PC-9 (cell line): Measurements from ENCODE around the gene BRWD1. TPM values are rescaled to one million over a fixed set of nuclear protein-coding genes. Genes with fewer than 3 reads are reported as not detected.

Source experiments
- BruUV-seq: library from RNA; stranded (reverse); fragments of 400-500 nt; replicated peaks from 2 replicates; lab custom pipeline; 2021; lab: Mats Ljungman, UMichigan
- CTCF ChIA-PET: fragments of 300-600 bp; sonication (Branson Sonifier 250); formaldehyde crosslinking; loops from one replicate; lab custom pipeline; 2022; ENCODE audit warnings: antibody characterized with exemption; lab: Charles Lee
- POLR2A ChIA-PET: fragments of 300-600 bp; sonication (Branson Sonifier 250); formaldehyde crosslinking; loops from one replicate; lab custom pipeline; 2022; ENCODE audit warnings: antibody characterized with exemption; ENCODE audit not compliant: unreplicated experiment; lab: Charles Lee
- DNase-seq, 2 experiments: peaks; one replicate each; pipeline versions ENCODE4 v3.0.0 to v3.0.0-alpha.2; 2015 to 2022; ENCODE audit warnings: mixed read lengths in 1 of 2
- H2AFZ ChIP-seq: fragments of 200-600 bp; sonication (generic); 2 replicates; pipeline ENCODE4 v1.8.1; 2017; ENCODE audit warnings: antibody characterized with exemption
- H3F3A ChIP-seq: fragments of 200-600 bp; sonication (generic); 2 replicates; pipeline ENCODE4 v1.8.1; 2017; ENCODE audit warnings: antibody characterized with exemption, mild to moderate bottlenecking, low read depth; ENCODE audit not compliant: insufficient read depth
- H3K27ac ChIP-seq: fragments of 200-600 bp; sonication (generic); 2 replicates; pipeline ENCODE4 v1.6.1; 2016; ENCODE audit warnings: mixed run types
- H3K27me3 ChIP-seq: fragments of 200-600 bp; sonication (generic); 2 replicates; pipeline ENCODE4 v1.6.1; 2016; ENCODE audit warnings: low read depth, mixed run types; ENCODE audit not compliant: insufficient read depth
- H3K36me3 ChIP-seq: fragments of 200-600 bp; sonication (generic); 2 replicates; pipeline ENCODE4 v1.6.1; 2016; ENCODE audit warnings: low read depth, mixed run types
- H3K4me1 ChIP-seq: fragments of 200-600 bp; sonication (generic); replicated peaks from 2 replicates; pipeline ENCODE4 v1.6.1; 2016; ENCODE audit warnings: mixed run types; ENCODE audit not compliant: insufficient read depth
- H3K4me2 ChIP-seq: fragments of 200-600 bp; sonication (generic); 2 replicates; pipeline ENCODE4 v1.6.1; 2017; ENCODE audit warnings: mixed run types
- H3K4me3 ChIP-seq: fragments of 200-600 bp; sonication (generic); 2 replicates; pipeline ENCODE4 v1.6.1; 2016; ENCODE audit warnings: mixed run types
- H3K79me2 ChIP-seq: fragments of 200-600 bp; sonication (generic); 2 replicates; pipeline ENCODE4 v1.6.1; 2017; ENCODE audit warnings: low read depth, mixed run types
- H3K9me2 ChIP-seq: fragments of 200-600 bp; sonication (generic); 2 replicates; pipeline ENCODE4 v1.8.1; 2017; ENCODE audit warnings: mild to moderate bottlenecking; ENCODE audit not compliant: insufficient read depth
- H3K9me3 ChIP-seq: fragments of 200-600 bp; sonication (generic); 2 replicates; pipeline ENCODE4 v1.8.1; 2016; ENCODE audit warnings: low read depth; ENCODE audit not compliant: insufficient read depth
- H4K20me1 ChIP-seq: fragments of 200-600 bp; sonication (generic); 2 replicates; pipeline ENCODE4 v1.8.1; 2017; ENCODE audit not compliant: insufficient read depth
- EZH2 ChIP-seq: fragments of 200-600 bp; sonication (generic); IDR thresholded peaks from 2 replicates; pipeline ENCODE4 v1.8.0; 2017; ENCODE audit warnings: antibody characterized with exemption, low read depth
- intact Hi-C: fragments of 100-400 bp; cut with micrococcal nuclease; formaldehyde crosslinking; loops from one replicate; pipeline ENCODE4 v1.10.0; 2022; ENCODE audit not compliant: unreplicated experiment
- total RNA-seq: library from RNA; stranded (reverse); gene quantifications from 2 replicates; pipeline ENCODE4 v1.2.3, GENCODE V29; 2021
- TF ChIP-seq, protein P1 (sequence below): fragments of 200-600 bp; sonication (generic); conservative IDR thresholded peaks from 2 replicates; pipeline ENCODE4 v1.6.1; 2017; ENCODE audit warnings: mixed run types, antibody characterized with exemption, mild to moderate bottlenecking, moderate library complexity

Gene BRWD1
- total RNA-seq, 1 experiment from 2014 or later: 42.9 TPM

DNA sequence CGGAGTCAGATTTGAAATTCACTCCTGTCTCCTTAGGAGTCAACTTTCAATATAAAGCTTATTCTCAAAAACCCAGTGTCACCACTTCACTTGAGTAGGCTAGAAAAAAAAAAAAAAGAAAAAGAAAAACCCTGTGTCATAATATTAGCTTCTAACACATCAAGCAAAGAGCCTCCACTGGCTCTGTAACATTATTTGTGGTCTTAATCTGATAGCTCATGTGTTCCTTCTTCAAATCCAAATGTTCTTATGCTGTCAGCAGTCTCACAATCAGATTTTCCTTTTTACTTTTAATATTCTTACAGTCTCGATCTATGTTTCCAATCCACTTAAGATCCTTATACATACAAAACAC is 104.1 kb downstream of the BRWD1 start:
- no peaks in the 10 kb centered on the region for H3K27me3 ChIP-seq
- no peaks in the 10 kb centered on the region for H4K20me1 ChIP-seq
- no peak overlapping the region for H3K4me3 ChIP-seq
- ChIA-PET POLR2A (no interaction called here), CTCF (interaction anchor here (0.7 kb wide), 1 partner anchor 168 kb away, joined by 3 read pairs; no protein-coding TSS in a partner anchor)
- no peaks in the 10 kb centered on the region for H3F3A ChIP-seq
- H3K27ac ChIP-seq: no peak overlapping the region
- H2AFZ ChIP-seq: no peak overlapping the region
- H3K36me3 ChIP-seq: 0 out of 2 replicates have a peak, but pooled peaks cover 11% of the 10 kb centered on the region
- no peaks in the 10 kb centered on the region for H3K79me2 ChIP-seq
- intact Hi-C loops: no loop called here
- BruUV-seq: no TSS peak
- H3K9me2 ChIP-seq: no peaks in the 10 kb centered on the region
- no peaks in the 10 kb centered on the region for H3K9me3 ChIP-seq
- H3K4me1 ChIP-seq: no peaks in the 10 kb centered on the region
- DNase-seq: no peak
- no peak for TF ChIP-seq EZH2
- no peak overlapping the region for H3K4me2 ChIP-seq

GRCh38 chr21:39208624-39209333 is 104.7 kb downstream of the BRWD1 start:
- no peak overlapping the region for H3K27ac ChIP-seq
- no peaks in the 10 kb centered on the region for H3K79me2 ChIP-seq
- H3K27me3 ChIP-seq: no peaks in the 10 kb centered on the region
- no peak for DNase-seq
- POLR2A ChIA-PET: no interaction called here
- H3K4me3 ChIP-seq: no peak overlapping the region
- no peaks in the 10 kb centered on the region for H3K9me3 ChIP-seq
- BruUV-seq: no TSS peak
- intact Hi-C loops: no loop called here
- 0 out of 2 replicates have a peak, but pooled peaks cover 11% of the 10 kb centered on the region for H3K36me3 ChIP-seq
- no peaks in the 10 kb centered on the region for H3F3A ChIP-seq
- no peak overlapping the region for H3K4me2 ChIP-seq
- H2AFZ ChIP-seq: no peak overlapping the region
- no peaks in the 10 kb centered on the region for H3K9me2 ChIP-seq
- H3K4me1 ChIP-seq: no peaks in the 10 kb centered on the region
- no peaks in the 10 kb centered on the region for H4K20me1 ChIP-seq
- CTCF ChIA-PET: interaction anchor here (0.7 kb wide), 1 partner anchor 168 kb away, joined by 3 read pairs; no protein-coding TSS in a partner anchor
- TF ChIP-seq, protein P1, sequence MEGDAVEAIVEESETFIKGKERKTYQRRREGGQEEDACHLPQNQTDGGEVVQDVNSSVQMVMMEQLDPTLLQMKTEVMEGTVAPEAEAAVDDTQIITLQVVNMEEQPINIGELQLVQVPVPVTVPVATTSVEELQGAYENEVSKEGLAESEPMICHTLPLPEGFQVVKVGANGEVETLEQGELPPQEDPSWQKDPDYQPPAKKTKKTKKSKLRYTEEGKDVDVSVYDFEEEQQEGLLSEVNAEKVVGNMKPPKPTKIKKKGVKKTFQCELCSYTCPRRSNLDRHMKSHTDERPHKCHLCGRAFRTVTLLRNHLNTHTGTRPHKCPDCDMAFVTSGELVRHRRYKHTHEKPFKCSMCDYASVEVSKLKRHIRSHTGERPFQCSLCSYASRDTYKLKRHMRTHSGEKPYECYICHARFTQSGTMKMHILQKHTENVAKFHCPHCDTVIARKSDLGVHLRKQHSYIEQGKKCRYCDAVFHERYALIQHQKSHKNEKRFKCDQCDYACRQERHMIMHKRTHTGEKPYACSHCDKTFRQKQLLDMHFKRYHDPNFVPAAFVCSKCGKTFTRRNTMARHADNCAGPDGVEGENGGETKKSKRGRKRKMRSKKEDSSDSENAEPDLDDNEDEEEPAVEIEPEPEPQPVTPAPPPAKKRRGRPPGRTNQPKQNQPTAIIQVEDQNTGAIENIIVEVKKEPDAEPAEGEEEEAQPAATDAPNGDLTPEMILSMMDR: no peak
- no peak for TF ChIP-seq EZH2

DNA sequence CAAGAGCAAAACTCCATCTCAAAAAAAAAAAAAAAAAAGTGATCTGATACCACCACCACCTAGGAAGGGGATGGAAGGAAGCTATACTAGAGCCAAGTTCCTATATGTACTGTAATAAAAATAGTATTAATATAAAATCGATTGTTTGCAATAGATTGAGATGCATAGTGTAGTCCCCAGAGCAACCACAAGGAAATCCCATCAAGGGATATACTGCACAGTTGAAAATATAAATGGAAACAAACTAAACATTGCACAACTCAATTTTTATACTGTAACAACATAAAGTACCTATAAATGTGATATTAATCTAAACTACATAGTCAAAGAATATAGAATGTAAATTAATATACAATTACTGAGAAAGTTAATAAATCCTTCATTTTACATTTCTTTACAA is 109.3 kb downstream of the BRWD1 start:
- no peak for DNase-seq
- Histone ChIP-seq H3K9me2 (no peaks in the 10 kb centered on the region), H3K4me3 (no peak overlapping the region), H3K27me3 (no peaks in the 10 kb centered on the region), H3K4me1 (no peaks in the 10 kb centered on the region), H3K9me3 (no peaks in the 10 kb centered on the region), H3K4me2 (no peak overlapping the region), H3K79me2 (no peaks in the 10 kb centered on the region), H3K36me3 (peaks cover 4% of the 10 kb centered on the region; the same call in 1 of the 2 replicates), H4K20me1 (no peaks in the 10 kb centered on the region), H2AFZ (no peak overlapping the region), H3F3A (no peaks in the 10 kb centered on the region), H3K27ac (no peak overlapping the region)
- POLR2A ChIA-PET: no interaction called here
- no TSS peak for BruUV-seq
- intact Hi-C loops: no loop called here
- CTCF ChIA-PET: no interaction called here
- TF ChIP-seq EZH2: no peak
- TF ChIP-seq, protein P1: peak; percentile 23; the same call in 1 of the 2 replicates
